NCI-H2227 (cell line): ENCODE data around the gene ST8SIA6.
"Not testable (repeated sequence)": the region's sequence is repeated elsewhere in the genome, so short reads cannot be mapped to it uniquely, and the experiment has no call there.

Experiments used
- DNase-seq: peaks from one replicate; lab custom pipeline; 2025; ENCODE audit not compliant: unreplicated experiment; lab: John Stamatoyannopoulos, UW

The ST8SIA6 gene

DNA sequence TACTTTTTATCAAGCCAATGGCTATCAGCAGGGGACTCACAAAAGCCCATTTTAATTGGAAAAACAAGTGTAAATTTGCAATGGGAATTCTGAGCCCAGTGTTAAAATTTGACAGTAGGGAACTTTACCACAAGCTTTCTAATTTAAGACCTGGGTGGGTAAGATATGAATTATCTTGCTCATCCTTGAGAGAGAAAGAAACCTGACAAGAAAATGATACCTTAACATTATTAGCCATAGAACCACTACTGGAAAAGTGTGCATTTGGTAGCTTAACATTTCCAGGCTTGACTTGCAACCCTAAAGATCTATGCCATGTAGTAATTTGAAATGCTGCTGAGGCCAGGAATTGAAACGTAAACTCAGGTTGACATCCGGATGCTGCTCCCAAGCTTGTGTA, 2.7 kb upstream of the ST8SIA6 start:
- no peak for DNase-seq

DNA sequence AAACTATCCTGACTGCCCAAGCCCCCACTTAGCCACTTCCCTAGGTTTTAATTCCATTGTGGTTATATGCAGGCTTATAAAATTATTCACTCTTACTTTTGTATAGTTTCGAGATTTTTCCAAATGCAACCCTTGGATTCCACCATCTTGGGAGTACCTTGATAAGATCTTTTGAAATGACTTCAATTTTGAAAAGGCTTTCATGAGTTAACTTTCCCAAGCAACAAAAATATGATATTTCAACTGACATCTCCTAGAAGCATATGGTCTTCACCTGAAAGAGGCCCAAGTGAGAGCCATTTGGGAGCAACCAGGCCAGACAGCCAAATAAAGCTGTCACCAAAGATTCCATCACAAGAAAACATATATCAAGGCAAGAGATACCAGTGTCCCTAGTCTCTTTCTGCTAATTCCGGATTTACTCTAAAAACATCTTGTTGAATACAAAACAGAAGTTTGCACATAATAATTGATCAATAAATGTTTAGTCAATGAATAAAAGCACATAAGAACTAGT, 1.7 kb upstream of the ST8SIA6 start:
- DNase-seq: no peak

DNA sequence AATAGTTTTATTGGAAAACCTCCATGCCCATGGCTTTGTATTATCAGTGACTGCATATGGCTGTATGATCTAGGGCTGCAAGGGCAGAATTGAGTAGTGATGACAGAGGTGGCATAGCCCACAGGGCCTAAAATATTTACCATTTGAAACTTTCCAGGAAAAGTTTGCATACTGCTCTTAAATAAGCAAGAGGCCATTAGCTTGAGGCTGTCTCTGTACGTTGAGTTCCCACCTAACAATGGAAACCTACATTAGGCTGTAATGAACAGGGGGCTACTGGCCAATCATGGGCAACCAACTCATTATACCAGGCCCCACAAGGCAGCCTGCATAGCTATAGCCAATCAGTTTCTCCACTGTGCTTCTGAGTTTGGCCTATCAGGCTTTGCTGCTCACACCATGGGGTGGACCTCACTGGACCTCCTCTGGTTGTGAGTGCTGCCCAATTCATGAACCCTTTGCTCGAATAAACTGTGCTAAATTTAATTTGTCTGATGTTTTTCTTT, 673 bp upstream of the ST8SIA6 start:
- DNase-seq: no peak

DNA sequence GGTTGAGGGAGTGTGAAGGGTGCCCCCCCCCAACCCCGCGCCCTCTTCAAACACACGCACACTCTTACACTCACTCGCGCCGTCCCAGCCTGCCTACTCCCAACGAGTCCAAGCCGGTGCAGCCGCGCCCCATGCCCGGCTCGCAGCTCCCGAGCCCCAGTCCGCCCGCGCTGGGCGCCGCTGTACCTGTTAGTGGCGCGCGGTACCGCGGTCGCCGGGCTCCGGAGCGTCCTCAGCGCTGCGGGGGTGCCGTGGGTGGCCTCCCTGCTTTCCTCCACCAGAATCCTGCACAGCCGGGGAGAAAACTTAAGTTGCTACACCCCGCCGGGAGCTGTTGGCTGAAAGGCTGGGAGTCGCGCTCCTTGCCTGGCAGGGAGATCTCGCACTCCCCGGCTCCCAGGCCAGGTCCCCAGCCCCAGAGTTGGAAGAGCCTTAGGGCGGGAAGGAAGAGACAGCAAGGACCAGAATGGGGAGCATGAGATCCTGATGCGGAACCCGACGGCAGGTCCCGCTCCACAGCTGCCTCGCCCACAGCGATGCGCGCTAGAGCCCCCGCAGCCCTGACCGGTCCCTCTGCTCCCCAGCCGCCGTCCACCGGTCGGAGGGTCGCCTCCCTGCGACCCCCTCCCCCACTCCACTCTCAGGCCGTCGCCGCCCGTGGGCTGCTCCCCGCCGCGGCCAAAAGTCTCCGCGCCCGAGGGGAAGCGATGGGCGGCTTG, 863 bp downstream of the ST8SIA6 start:
- DNase-seq: peak; percentile 19

DNA sequence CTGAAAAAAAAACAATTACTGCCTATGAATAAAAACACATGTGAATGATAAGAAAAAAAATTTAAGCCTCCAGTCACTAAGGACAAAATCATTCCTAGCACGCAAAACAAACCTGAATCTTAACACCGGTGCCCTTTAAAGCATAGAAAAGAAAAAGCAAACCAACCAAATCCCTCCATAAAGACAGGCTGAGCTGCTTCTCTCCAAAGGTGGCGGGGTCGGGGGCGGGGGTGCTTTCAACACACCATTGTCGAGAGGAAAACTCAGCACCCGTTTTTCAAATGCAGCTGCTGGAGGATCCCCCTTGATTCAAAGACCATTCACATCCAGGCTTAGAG, 1.4 kb downstream of the ST8SIA6 start:
- DNase-seq: no peak

DNA sequence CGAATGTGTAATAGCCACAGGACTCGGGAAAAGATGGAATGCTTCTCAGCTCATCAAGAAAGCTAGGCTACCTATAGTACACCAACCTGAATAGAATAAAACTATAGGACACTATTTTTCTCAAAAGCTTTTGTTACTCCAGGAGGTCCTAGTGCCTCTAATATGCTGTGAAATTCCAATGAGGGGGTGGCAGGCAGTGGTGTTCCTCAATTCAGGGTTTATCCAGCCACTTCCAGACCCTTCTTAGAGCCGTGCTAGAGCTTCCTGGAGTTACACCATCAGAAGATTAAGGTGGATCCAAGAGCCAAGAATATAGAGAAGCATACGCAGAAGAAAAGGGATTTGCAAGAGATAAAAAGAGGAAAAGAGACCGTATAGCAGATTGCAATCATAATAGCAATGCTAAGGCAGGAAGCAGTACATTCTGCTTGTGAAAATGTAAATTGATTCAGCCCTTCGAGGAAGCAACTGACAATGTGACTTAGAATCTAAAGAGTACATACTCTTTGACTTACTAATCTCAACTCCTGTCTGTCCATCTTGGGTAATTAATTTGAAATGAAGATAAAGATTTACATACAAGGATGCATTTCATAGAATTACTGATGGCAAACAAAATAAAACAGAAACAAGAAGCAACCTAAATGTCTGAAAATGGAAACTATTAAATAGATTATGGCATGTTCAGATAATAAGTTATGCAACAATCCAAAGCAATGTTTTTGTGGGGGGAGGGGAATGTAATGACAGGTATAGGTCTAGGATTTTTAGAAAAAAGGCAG, 2.1 kb downstream of the ST8SIA6 start:
- DNase-seq: no peak

DNA sequence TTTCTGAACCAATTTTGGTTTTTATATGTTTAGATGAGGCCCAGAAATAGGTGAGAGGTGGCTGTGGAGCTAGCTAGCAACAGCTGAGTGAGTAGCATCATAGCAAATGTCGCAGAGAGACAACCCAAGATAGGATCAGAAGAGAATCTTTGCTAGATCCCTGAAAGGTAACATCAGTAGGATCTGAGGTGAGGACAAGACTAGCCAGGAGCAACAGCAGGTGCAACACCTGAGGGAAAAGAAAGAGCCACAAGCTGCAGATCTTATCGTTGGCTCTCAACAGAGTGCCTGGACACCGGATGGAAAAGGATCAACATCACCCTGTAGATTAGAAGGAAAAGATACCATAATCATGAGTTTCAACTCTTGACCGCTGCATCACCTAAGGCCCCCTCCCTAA, 4.4 kb downstream of the ST8SIA6 start:
- no peak for DNase-seq

DNA sequence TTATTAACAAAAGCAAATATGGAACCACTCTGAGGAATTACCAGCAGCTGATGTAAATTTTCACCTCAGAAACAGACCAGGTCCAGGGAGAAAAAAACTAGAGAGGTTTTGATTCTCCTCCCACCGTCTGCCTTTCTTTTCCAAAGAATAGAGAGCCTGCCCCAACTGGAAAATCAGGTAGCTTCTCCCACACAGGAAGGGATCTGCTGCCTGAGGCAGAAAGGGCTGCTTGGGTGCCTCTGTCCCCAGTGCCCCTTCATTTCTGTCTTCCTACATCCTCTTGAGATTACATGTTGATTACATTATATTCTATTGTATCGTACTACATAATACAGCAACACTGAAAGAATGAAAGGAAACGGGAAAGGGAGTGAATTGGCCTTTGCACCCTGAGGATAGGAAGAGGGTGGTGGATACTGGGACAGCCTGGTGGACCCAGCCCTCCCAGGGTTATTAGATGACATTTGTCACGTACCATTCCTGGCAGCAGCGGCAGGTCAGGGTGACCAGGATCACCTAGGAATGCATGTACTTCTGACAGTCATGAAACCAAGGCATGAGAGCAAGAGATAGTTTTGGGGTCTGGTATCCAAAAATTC, 8.9 kb downstream of the ST8SIA6 start:
- no peak for DNase-seq

DNA sequence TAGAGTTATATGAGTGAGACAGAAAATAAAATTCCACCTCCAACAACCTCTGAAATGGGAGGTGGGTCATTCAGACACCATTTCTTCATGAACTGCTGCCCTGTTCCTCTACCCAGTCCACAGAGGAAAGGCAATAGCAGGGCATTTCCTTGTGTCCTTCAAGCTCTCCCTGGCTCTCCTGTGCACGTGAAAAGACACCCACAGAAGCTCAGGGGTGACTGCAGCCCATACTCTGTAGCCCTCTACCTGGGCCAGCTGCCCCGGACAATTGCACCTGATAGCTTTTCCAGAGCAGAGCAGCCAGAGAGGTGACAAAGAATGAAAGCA, 10.0 kb downstream of the ST8SIA6 start:
- DNase-seq: no peak

DNA sequence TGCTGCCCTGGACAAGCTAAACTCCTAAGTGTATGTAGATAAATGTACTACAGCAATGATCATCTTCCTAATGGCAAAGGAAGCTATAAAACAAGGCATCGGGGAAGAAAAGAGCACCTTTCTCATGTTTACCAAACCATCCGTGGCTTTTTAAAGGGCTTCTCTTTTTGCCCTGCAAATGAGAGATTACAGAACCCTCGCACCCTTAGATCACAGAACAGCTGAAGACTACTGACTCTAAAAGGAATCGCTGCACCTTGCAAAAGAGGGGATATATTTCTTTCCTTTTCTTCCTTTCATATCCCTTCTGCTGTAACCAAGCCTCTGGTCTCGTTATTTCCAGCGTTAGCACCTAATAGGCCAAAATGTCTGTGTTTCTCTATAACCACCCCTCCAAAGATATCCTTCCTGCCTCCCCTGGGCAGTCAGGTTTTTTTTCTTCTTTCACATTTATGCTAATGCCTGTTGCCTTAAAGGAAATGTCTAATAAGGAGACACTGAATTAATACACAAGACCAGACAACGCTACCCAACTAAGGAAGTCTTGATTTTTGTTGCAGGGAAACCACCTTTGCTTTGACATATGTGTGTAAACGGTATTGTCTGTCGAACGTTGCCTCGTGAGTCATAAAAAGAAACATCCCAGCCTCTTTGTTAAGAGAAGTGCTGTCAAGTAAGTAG, 10.5 kb downstream of the ST8SIA6 start:
- no peak for DNase-seq

DNA sequence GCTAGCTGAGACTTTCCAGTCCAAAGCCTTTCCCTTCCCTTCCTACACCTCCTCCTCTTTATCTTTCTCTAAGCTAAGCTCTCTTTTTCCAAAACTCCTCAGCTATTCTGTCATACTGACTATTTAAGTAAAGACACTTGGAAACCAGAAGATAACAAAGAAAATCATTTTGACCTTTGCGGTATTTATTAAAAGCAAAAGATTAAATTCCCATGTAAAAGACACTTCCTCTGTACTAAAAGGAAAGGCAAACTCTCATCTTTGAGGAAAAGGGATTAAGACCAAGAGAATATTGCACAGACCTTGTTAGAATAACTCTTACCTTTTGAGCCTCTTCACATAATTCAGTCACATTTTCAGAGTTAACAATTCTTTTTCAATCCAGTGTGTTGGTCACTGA, 15.8 kb downstream of the ST8SIA6 start:
- no peak for DNase-seq

DNA sequence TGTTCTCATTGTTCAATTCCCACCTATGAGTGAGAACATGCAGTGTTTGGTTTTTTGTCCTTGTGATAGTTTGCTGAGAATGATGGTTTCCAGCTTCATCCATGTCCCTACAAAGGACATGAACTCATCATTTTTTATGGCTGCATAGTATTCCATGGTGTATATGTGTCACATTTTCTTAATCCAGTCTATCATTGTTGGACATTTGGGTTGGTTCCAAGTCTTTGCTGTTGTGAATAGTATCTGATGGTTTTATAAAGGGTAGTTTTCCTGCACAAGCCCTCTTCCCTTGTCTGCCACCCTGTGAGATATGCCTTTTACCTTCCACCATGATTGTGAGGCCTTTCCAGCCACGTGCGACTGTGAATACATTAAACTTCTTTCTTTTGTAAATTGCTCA, 17.8 kb downstream of the ST8SIA6 start:
- not testable (repeated sequence) for DNase-seq

DNA sequence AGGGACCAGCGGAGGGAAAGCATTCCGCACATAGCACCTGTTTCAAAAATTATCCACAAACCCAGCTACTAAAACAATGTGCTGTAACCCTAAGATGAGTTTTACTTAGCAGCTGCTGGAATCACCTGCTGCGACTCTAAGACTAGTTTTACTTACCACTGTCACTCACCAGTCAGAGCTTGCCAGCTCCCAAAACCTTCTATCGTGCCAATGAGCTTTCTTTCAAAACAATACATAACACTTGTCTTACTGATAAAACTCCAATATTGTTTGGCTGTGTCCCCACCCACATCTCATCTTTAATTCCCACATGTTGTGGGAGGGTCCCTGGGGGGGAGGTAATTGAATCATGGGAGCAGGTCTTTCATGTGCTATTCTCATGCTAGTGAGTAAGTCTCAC, 18.4 kb downstream of the ST8SIA6 start:
- no peak for DNase-seq

DNA sequence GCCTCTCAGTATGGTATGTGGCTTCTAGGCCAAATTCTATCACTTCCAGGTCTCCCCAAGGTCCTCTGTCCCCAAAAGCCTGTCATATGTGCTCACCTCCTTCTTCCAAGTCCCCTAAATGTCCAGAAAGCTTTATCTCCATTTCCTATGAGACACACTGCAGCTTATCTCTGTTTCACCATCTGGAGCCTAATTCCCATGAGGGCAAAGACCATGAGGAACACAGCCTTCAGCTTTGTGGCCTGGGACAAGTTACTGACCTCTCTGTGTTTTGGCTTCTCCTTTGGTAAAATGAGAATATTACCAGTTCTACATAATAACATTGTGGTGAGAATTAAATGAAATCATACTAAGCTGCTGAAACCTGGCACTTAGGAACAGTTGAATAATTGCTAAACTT, 19.2 kb downstream of the ST8SIA6 start:
- DNase-seq: no peak

DNA sequence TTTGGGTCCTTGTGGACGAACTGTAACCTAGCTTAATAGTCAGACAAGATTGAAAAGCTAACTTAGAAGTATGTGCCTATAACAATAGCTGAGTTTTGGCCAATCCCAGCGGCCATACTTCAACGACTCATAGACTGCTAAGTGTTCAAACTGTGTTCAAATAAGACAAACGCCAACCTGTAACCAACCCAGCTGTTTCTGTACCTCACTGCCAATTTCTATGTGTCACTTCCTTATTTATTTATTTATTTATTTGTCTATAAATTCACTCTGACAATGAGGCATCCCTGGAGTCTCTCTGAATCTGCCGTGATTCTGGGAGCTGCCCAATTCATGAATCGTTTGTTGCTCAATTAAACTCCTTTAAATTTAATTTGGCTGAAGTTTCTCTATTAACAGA, 21.7 kb downstream of the ST8SIA6 start:
- no peak for DNase-seq

DNA sequence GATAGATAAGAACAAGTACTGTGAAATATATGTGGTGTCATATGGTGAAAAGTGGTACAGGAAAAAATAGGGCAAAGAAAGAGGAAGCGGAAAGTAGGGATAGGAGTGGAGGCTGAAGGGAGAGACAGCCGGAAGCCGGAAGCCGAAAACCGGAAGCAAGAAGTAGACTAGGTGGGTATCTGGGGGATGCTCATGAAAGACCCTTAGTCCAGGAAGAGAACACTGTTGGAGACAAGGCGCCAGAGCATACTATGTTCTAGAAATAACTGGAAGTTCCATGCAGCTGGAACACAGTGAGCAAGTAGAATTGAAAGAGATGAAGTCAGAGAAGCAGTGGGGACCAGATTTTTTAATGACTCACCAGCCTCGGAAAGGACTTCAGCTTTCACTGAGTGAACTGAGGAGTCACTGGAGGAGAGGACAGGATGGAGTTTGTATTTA, 22.5 kb downstream of the ST8SIA6 start:
- no peak for DNase-seq

DNA sequence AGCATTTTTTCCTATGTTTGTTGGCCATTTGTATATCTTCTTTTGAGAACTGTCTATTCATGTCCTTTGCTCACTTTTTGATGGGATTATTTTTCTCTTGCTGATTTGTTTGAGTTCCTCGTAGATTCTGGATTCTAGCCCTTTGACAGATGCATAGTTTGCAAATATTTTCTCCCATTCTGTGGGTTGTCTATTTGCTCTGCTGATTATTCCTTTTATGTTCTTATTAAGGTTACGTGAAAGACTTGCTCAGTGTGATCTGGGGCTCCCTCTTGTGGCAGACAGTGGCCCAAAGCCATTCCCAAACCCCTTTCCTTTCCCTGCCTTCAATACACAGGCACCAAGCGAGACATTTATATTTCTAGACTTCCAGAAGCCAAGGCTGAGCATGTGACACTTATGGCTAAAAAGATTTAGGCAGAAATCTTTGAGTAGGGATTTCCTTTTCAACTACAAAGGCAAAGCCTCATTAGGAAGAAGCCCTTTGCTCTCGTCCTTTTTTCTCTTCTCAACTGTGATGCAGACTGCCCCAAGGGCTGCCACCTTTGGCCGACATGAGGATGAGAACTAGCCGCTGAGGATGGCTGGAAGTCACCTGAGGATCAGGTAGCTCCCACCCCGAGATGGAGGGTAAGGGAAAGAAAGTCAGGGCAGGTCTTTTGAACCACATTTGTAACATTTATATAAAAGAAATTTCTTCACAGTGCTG, 23.6 kb downstream of the ST8SIA6 start:
- peak; percentile 41 for DNase-seq

DNA sequence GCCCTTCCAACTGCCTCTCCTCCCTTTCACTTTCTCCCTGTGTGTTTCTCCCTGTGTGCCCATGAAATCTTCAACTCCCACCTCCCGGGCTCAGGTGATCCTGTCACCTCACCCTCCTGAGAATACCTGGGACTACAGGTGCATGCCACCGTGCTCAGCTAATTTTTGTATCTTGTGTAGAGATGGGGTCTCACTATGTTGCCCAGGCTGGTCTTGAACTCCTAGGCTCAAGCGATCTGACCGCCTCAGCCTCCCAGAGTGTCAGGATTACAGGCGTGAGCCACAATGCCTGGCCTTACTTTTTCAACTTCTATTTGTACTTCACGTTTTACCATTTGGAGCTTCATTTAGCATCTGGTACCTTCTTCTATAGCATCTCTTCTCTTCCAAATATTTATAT, 24.9 kb downstream of the ST8SIA6 start:
- DNase-seq: no peak

DNA sequence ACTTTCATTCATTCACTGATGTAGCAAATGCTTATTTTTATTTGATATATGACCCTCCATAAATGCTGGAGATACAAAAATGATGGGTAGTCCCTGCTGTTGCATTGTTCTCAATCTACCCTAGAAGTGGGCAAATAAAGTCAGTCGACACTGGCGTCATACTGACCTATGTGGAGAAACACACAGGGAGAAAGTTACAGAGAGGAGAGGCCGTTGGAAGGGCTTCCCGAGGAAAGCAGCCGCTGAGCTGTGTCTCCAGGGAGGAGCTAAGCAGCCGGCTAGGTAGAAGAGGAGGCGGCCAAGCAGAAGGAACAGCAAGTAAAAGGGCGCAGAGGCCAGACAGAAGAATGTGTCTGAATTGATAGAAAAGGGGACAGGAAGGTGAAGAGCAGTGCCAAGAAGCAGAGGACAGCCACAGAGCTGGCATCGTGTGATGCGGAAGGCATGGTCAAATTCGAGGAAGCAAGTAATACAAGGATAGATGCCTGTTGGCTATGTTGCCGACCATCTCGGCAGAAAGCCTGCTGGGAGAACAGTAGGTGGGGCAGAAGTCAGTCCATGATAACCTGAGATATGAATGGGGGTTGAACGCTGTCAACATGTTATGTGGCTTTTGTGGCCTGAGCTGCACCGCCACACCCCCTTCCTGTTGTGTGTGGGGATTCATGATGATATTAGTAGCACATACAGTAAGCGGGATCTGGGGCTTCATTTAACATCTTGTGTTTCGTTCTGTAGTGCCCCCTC, 25.9 kb downstream of the ST8SIA6 start:
- DNase-seq: no peak

DNA sequence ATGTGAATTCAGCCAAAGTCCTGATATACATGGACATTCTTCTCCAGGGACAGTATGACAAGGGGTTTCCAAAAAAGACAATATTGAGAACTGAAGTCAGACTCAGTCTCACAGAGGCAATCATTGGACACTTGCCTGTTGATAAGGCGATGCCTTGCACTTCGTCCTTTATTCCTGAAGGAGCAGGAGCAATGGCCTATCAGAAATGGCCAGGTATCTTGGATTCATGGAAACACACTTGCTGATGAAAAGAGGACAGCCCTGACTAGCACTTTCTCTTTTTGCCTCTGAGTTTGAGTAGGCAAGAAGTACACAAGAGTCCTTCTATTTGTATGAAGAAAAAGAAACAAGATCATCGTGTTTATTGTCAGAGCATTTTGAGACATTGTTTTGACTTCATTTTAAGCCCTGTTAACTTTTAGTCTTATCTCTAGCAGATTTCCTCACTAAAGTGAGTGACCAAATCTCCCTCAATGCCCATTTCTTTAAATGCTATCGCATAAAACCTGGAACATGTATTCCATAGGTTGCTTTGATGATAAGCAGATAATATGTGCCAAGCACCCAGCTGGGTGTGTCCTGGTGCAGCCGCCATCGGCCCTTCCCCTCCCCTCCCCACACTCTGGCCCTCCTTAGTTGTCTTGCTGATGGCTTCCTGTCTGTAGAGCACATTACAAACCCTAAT, 26.6 kb downstream of the ST8SIA6 start:
- no peak for DNase-seq
